ENCODE measurements around the gene SNX2.

- TF ChIP-seq PKNOX1 (IDR thresholded peaks at IDR 0.05) (no peak), HDGF (IDR thresholded peaks at IDR 0.05; ENCODE audit: borderline replicate concordance) (no peak)
Measured at GRCh38 chr5:122770477-122770876, 4.4 kb upstream of the SNX2 start.
